Hepatocyte (in vitro differentiated cells): ENCODE measurements around the gene PHOX2B. TPM values are rescaled to one million over a fixed set of nuclear protein-coding genes. Genes with fewer than 3 reads are reported as not detected.

Experiments used
- DNase-seq: peaks from one replicate; pipeline ENCODE4 v3.0.0-alpha.2; 2016; ENCODE audit warnings: low spot score
- H2AFZ ChIP-seq: fragments of 200-600 bp; sonication (generic); 2 replicates; pipeline ENCODE4 v1.6.0; 2016; ENCODE audit warnings: antibody characterized with exemption, mild to moderate bottlenecking
- H3K27ac ChIP-seq: fragments of 200-600 bp; sonication (generic); 2 replicates; pipeline ENCODE4 v1.5.1; 2016; ENCODE audit warnings: mild to moderate bottlenecking
- H3K27me3 ChIP-seq: fragments of 200-600 bp; sonication (generic); 2 replicates; pipeline ENCODE4 v1.6.1; 2016
- H3K36me3 ChIP-seq: fragments of 200-600 bp; sonication (generic); replicated peaks from 2 replicates; pipeline ENCODE4 v1.5.1; 2016; ENCODE audit warnings: low read depth; ENCODE audit not compliant: insufficient read depth
- H3K4me1 ChIP-seq: fragments of 200-600 bp; sonication (generic); 2 replicates; pipeline ENCODE4 v1.5.1; 2016; ENCODE audit warnings: mild to moderate bottlenecking, moderate library complexity; ENCODE audit not compliant: insufficient read depth
- H3K4me2 ChIP-seq: fragments of 200-600 bp; sonication (generic); 2 replicates; pipeline ENCODE4 v1.6.0; 2016
- H3K4me3 ChIP-seq: fragments of 200-600 bp; sonication (generic); 2 replicates; pipeline ENCODE4 v1.5.1; 2016; ENCODE audit warnings: mild to moderate bottlenecking
- H3K79me2 ChIP-seq: fragments of 200-600 bp; sonication (generic); 2 replicates; pipeline ENCODE4 v1.6.0; 2017; ENCODE audit warnings: mild to moderate bottlenecking
- H3K9me2 ChIP-seq: fragments of 200-600 bp; sonication (generic); replicated peaks from 2 replicates; pipeline ENCODE4 v1.6.0; 2017; ENCODE audit warnings: mild to moderate bottlenecking; ENCODE audit not compliant: insufficient read depth
- H3K9me3 ChIP-seq: fragments of 200-600 bp; sonication (generic); 2 replicates; pipeline ENCODE4 v1.5.1; 2016; ENCODE audit warnings: low read depth, mild to moderate bottlenecking
- H4K20me1 ChIP-seq: fragments of 200-600 bp; sonication (generic); 2 replicates; pipeline ENCODE4 v1.6.0; 2016; ENCODE audit warnings: mild to moderate bottlenecking; ENCODE audit not compliant: insufficient read depth, poor library complexity, severe bottlenecking
- EZH2 ChIP-seq: fragments of 200-600 bp; sonication (generic); IDR thresholded peaks from 2 replicates; pipeline ENCODE4 v1.6.1; 2016; ENCODE audit warnings: antibody characterized with exemption, mild to moderate bottlenecking, borderline replicate concordance
- EZH2phosphoT487 ChIP-seq: fragments of 200-600 bp; sonication (generic); IDR thresholded peaks from one replicate; pipeline ENCODE4 v1.6.1; 2018; ENCODE audit warnings: antibody characterized with exemption, mild to moderate bottlenecking, low read depth, moderate library complexity; ENCODE audit not compliant: unreplicated experiment, severe bottlenecking
- WGBS: methylation state at CpG from one replicate; pipeline ENCODE4 v1.1.6; 2016; ENCODE audit warnings: low lambda C conversion rate; ENCODE audit errors: missing lambda C conversion rate; 5-methylcytosine and 5-hydroxymethylcytosine counted together
- polyA plus RNA-seq: library from polyadenylated mRNA; unstranded; fragments of >200 nt; fragmentation: Nextera tagmentation; extraction: Ambion mirVana; gene quantifications from 2 replicates; pipeline ENCODE4 v1.2.1, GENCODE V29; 2016
- total RNA-seq: library from RNA; depleted of rRNA; stranded (reverse); fragments of >200 nt; gene quantifications from 2 replicates; pipeline ENCODE4 v1.2.3, GENCODE V29; 2014
- TF ChIP-seq, protein P1 (sequence below): fragments of 200-600 bp; sonication (generic); IDR thresholded peaks from 2 replicates; pipeline ENCODE4 v1.5.1; 2016; ENCODE audit warnings: antibody characterized with exemption, mild to moderate bottlenecking; ENCODE audit not compliant: poor library complexity

Gene PHOX2B
- total and polyA plus RNA-seq, 2 experiments from 2014 or later: not detected

- peak overlapping the region; percentile 34 for H3K4me2 ChIP-seq
- WGBS: 4% methylated on average over 49 of the region's 49 CpGs
- no peaks in the 10 kb centered on the region for H3K9me2 ChIP-seq
These were observed 1.1 kb downstream of the PHOX2B start for GRCh38 chr4:41747230-41748055.

DNA sequence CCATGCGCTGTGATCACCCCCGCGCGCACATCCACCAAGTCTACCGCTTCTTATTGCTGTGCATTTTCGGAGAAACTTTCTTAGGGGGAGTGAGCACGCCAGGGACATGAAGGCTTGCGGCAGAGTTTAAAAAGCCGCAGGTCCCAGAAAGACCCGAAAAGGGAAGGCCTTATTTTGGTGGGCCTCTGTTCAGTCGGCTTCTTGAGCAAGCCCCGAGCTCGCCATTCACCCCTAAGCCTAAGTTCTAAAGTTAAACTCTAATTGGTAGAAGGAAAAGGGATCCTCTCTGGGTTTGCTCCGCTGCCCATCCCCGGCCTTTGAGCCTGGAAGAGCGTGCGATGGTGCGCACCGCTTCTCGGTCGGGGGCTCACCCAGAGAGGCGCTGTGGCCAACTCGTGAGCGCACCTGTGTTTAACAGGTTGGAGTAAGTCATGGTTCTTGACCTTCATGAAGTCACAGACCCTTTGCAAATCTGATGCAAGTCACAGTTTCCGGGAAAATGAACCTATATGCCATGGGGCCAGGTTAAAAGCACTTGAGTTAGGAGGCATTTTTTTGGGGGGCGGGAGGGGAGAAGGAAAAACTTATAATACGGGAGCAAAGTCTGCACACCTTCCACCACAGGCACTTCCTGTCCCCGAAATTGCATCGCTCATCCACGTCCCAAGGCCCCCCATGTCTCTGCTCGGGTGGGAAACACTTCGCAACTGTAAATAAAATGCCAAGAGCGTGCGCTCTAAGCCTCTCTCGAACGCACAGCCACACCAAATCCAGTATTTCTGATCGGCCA lies 1.9 kb downstream of the PHOX2B start:
- 6% methylated on average over 37 of the region's 37 CpGs for WGBS
- Histone ChIP-seq H3K4me2 (peak overlapping the region; percentile 72), H3K4me1 (no peaks in the 10 kb centered on the region), H3K9me2 (no peaks in the 10 kb centered on the region), H3K27me3 (peaks cover 97% of the 10 kb centered on the region), H2AFZ (peak overlapping the region; percentile 52), H3K9me3 (no peaks in the 10 kb centered on the region), H3K27ac (no peak overlapping the region), H3K4me3 (no peak overlapping the region), H3K36me3 (no peaks in the 10 kb centered on the region), H3K79me2 (no peaks in the 10 kb centered on the region), H4K20me1 (no peaks in the 10 kb centered on the region)
- peak; percentile 72 for TF ChIP-seq EZH2phosphoT487
- peak; percentile 93 for TF ChIP-seq EZH2
- TF ChIP-seq, protein P1, sequence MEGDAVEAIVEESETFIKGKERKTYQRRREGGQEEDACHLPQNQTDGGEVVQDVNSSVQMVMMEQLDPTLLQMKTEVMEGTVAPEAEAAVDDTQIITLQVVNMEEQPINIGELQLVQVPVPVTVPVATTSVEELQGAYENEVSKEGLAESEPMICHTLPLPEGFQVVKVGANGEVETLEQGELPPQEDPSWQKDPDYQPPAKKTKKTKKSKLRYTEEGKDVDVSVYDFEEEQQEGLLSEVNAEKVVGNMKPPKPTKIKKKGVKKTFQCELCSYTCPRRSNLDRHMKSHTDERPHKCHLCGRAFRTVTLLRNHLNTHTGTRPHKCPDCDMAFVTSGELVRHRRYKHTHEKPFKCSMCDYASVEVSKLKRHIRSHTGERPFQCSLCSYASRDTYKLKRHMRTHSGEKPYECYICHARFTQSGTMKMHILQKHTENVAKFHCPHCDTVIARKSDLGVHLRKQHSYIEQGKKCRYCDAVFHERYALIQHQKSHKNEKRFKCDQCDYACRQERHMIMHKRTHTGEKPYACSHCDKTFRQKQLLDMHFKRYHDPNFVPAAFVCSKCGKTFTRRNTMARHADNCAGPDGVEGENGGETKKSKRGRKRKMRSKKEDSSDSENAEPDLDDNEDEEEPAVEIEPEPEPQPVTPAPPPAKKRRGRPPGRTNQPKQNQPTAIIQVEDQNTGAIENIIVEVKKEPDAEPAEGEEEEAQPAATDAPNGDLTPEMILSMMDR: no peak
- DNase-seq: no peak

More at GRCh38 chr4:41747230-41748055, 1.1 kb downstream of the PHOX2B start:
- Histone ChIP-seq H3K4me3 (no peak overlapping the region), H4K20me1 (no peaks in the 10 kb centered on the region), H2AFZ (no peak overlapping the region), H3K27ac (no peak overlapping the region), H3K79me2 (no peaks in the 10 kb centered on the region), H3K9me3 (no peaks in the 10 kb centered on the region), H3K36me3 (no peaks in the 10 kb centered on the region), H3K27me3 (peaks cover 97% of the 10 kb centered on the region), H3K4me1 (no peaks in the 10 kb centered on the region)
- peak; percentile 66 for TF ChIP-seq EZH2
- peak; percentile 58 for TF ChIP-seq EZH2phosphoT487
- TF ChIP-seq, protein P1: no peak
- DNase-seq: no peak

GRCh38 chr4:41746025-41746439 lies 2.5 kb downstream of the PHOX2B start:
- Histone ChIP-seq H3K36me3 (no peaks in the 10 kb centered on the region), H3K4me1 (no peaks in the 10 kb centered on the region), H3K9me3 (no peaks in the 10 kb centered on the region), H3K9me2 (no peaks in the 10 kb centered on the region), H3K79me2 (no peaks in the 10 kb centered on the region), H3K27ac (no peak overlapping the region), H3K27me3 (peaks cover 97% of the 10 kb centered on the region), H4K20me1 (no peaks in the 10 kb centered on the region), H3K4me2 (peak overlapping the region; percentile 72), H2AFZ (peak overlapping the region; percentile 52), H3K4me3 (no peak overlapping the region)
- TF ChIP-seq EZH2: peak; percentile 93
- TF ChIP-seq, protein P1: no peak
- WGBS: 2% methylated on average over 18 of the region's 36 CpGs
- DNase-seq: no peak
